ENCODE results near the gene SMURF1. TPM values are rescaled to one million over a fixed set of nuclear protein-coding genes. Genes with fewer than 3 reads are reported as not detected.

Gene SMURF1
- 21.3 and 29.0 TPM in 2 replicates for total RNA-seq

GRCh38 chr7:99143853-99144672 lies at the start of gene SMURF1:
Gene SMURF1, minus strand, starts transcription at chr7:99144108. Its CDS starts 328 bp downstream, at chr7:99143780.

Other genes with a start within 250 kb of the SMURF1 start
- gene KPNA7, start 64.0 kb upstream of the SMURF1 start, total RNA-seq, result 0.39 TPM in 1 of 2 replicates, not detected in the other
- gene MYH16, start 128.7 kb upstream of the SMURF1 start, total RNA-seq, result 1.1 and 1.2 TPM in 2 replicates
- 192 and 200 TPM in 2 replicates for gene ARPC1A, start 181.8 kb upstream of the SMURF1 start, total RNA-seq
- gene ARPC1B, start 230.6 kb upstream of the SMURF1 start, total RNA-seq, result 450 and 486 TPM in 2 replicates

All from hair follicular keratinocyte (primary cell).